Erythroblast (primary cell): ENCODE data around the gene MIER2.

ENCODE experiments used
- GATA1 ChIP-seq: IDR thresholded peaks from 2 replicates; pipeline ENCODE4 v1.6.1; 2011; ENCODE audit warnings: low read depth, mild to moderate bottlenecking, control low read depth, low read length, moderate library complexity
- POLR2A ChIP-seq: IDR thresholded peaks from 2 replicates; pipeline ENCODE4 v1.6.1; 2011; ENCODE audit warnings: mild to moderate bottlenecking, low read length

GRCh38 chr19:378706-379105 lies 34.1 kb upstream of the MIER2 start:
- TF ChIP-seq POLR2A = no peak
- TF ChIP-seq GATA1 = no peak
